Neural cell (in vitro differentiated cells): ENCODE data around the gene NACC2.

Source experiments
- CTCF ChIP-seq: fragments of 450-650 bp; IDR thresholded peaks from 2 replicates; pipeline ENCODE4 v1.5.1; 2014; ENCODE audit warnings: antibody characterized with exemption, mild to moderate bottlenecking, moderate library complexity; ENCODE audit not compliant: poor library complexity, severe bottlenecking
- POLR2AphosphoS5 ChIP-seq: IDR thresholded peaks from 2 replicates; pipeline ENCODE4 v1.6.1; 2012
- REST ChIP-seq: IDR thresholded peaks from 2 replicates; pipeline ENCODE4 v1.6.1; 2012; ENCODE audit warnings: borderline replicate concordance

- TF ChIP-seq CTCF (no peak), POLR2AphosphoS5 (no peak), REST (no peak)
Measured at GRCh38 chr9:136111910-136112309, 16.8 kb upstream of the NACC2 start.
